Ovary (tissue), 9 donors: ENCODE data around the gene HOXC12. TPM values are rescaled to one million over a fixed set of nuclear protein-coding genes. Genes with fewer than 3 reads are reported as not detected.
A peak's percentile ranks its signal among the peaks of the same experiment; 100 is the strongest.

Source experiments
- DNase-seq, 5 donors: peaks; one replicate each; pipeline ENCODE4 v3.0.0-alpha.2; 2019 to 2020
- H3K27ac ChIP-seq, 2 donors: fragments of 200-600 bp; one replicate each; pipeline versions ENCODE4 v1.5.1 to v1.8.0; 2019 to 2022
- H3K27me3 ChIP-seq: fragments of 200-600 bp; one replicate; pipeline ENCODE4 v1.8.0; 2022
- H3K36me3 ChIP-seq: fragments of 200-600 bp; sonication (generic); one replicate; pipeline ENCODE4 v1.5.1; 2019
- H3K4me1 ChIP-seq: one replicate; pipeline ENCODE4 v1.8.1; 2013; ENCODE audit warnings: mild to moderate bottlenecking, moderate library complexity; ENCODE audit not compliant: insufficient read depth
- H3K4me3 ChIP-seq: fragments of 200-600 bp; sonication (generic); one replicate; pipeline ENCODE4 v1.5.1; 2017
- H3K9me3 ChIP-seq, 2 donors: fragments of 200-600 bp in 1 of 2; sonication (generic) in 1 of 2; one replicate each; pipeline versions ENCODE4 v1.5.1 to v1.8.1; 2013 to 2019; ENCODE audit warnings: mild to moderate bottlenecking in 1 of 2, moderate library complexity in 1 of 2
- EP300 ChIP-seq: sonication (generic); formaldehyde crosslinking; IDR thresholded peaks from one replicate; pipeline ENCODE4 v1.6.1; 2017; ENCODE audit warnings: antibody characterized with exemption
- POLR2A ChIP-seq: fragments of 450-650 bp; IDR thresholded peaks from one replicate; pipeline ENCODE4 v1.6.1; 2017; ENCODE audit warnings: antibody characterized with exemption, mild to moderate bottlenecking, moderate library complexity
- WGBS, 3 donors: extraction: QIAGEN DNeasy Blood & Tissue Kit in 1 of 3; methylation state at CpG; one replicate each; pipeline versions ENCODE4 v1.1.5 to v1.1.7; 2013 to 2017; 5-methylcytosine and 5-hydroxymethylcytosine counted together
- intact Hi-C, 4 donors: fragments of 100-400 bp; cut with DNase I; formaldehyde crosslinking; loops; one replicate each; pipeline versions ENCODE4 v1.11.0 to v1.15.1; 2022 to 2023
- polyA plus RNA-seq, 2 donors: library from polyadenylated mRNA; stranded (reverse); fragments of 200-250 nt in 1 of 2; fragments of 350-450 nt in 1 of 2; fragmentation: Illumina TruSeq in 1 of 2; extraction: RNeasy Lipid Tissue Mini Kit (QIAGEN cat#74804) in 1 of 2; gene quantifications; one replicate each; pipeline ENCODE4 v1.2.3, GENCODE V29; 2013 to 2014
- total RNA-seq, 7 donors: library from RNA; depleted of rRNA in 2 of 7; stranded (reverse); fragments of >200 nt in 2 of 7; fragmentation: NEBNext Ultra II Directional in 3 of 7; extraction: Animal tissue kit (Norgen Biotek cat#: 25700) in 3 of 7; gene quantifications; one replicate each; pipeline versions ENCODE4 v1.1.0 to v1.2.4, GENCODE V29; 2016 to 2023
- TF ChIP-seq, protein P1 (sequence below), 3 donors: fragments of 450-650 bp in 2 of 3; fragments of 200-600 bp in 1 of 3; IDR thresholded peaks; one replicate each; pipeline versions ENCODE4 v1.5.1 to v1.8.0; 2016 to 2022; ENCODE audit warnings: antibody characterized with exemption in 3 of 3, mild to moderate bottlenecking in 1 of 3
- donor health status: DM: no; HTN: no; CAD: no; lungs with moderate emphysema.
- donor health status: DM: no; HTN: no; CAD: no.
- donor health status: Bipolar disorder and iron deficiency.
- donor health status: DM: yes; HTN: yes; CAD: no.
- donor health status: DM: no; HTN: no; CAD: no.
- donor health status: DM: yes; HTN: yes; CAD: no.

Gene HOXC12
- total and polyA plus RNA-seq, 9 donors, result not detected

DNA sequence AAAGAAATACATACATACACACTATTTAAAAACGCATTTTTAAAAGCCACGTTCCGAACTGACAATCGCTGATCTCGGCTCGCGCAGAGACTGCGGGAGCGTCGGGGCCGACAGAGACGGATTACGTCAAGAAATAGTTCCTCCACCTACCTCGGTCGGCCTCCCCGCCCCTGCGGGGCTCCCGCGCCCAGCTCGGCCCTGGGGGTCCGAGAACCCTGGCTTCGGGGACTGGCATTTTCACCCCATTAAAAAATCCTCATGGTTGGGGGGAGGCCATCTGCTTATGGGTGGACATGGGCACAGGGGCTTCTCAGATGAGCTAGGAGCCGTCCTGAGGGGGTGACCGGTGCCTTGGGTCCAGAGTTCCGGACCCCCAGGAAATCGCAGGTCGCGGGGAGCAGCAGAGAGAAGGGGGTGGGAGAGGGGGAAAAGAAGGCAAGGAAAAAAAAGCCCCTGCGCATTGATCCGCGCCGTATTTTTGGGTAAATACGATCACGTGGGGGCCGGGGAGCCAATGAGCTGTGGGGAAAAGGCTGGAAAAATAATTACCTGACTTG, 44.9 kb downstream of the HOXC12 start:
- Histone ChIP-seq H3K4me1 (peaks cover 4% of the 10 kb centered on the region), H3K9me3 (no peaks in the 10 kb centered on the region), H3K27me3 (no peaks in the 10 kb centered on the region), H3K4me3 (peak overlapping the region; percentile 48), H3K36me3 (no peaks in the 10 kb centered on the region), H3K27ac (peak overlapping the region in 1 of 2 donors; percentile 73)
- peak in 4 of 5 donors; percentile 66 to 76 (median 70) for DNase-seq
- intact Hi-C loops, result loop anchor here (5.0 to 10.0 kb wide), 4 partner anchors 208 to 375 kb away; partner anchors contain the start of gene GPR84 (in 2 of the 4)
- TF ChIP-seq, protein P1, sequence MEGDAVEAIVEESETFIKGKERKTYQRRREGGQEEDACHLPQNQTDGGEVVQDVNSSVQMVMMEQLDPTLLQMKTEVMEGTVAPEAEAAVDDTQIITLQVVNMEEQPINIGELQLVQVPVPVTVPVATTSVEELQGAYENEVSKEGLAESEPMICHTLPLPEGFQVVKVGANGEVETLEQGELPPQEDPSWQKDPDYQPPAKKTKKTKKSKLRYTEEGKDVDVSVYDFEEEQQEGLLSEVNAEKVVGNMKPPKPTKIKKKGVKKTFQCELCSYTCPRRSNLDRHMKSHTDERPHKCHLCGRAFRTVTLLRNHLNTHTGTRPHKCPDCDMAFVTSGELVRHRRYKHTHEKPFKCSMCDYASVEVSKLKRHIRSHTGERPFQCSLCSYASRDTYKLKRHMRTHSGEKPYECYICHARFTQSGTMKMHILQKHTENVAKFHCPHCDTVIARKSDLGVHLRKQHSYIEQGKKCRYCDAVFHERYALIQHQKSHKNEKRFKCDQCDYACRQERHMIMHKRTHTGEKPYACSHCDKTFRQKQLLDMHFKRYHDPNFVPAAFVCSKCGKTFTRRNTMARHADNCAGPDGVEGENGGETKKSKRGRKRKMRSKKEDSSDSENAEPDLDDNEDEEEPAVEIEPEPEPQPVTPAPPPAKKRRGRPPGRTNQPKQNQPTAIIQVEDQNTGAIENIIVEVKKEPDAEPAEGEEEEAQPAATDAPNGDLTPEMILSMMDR (IDR thresholded peaks at IDR 0.05), result no peak
- TF ChIP-seq POLR2A, result no peak
- TF ChIP-seq EP300, result no peak
- 1 to 2% (median 1%) methylated on average over 33 to 35 of the region's 35 CpGs for WGBS, 3 donors

DNA sequence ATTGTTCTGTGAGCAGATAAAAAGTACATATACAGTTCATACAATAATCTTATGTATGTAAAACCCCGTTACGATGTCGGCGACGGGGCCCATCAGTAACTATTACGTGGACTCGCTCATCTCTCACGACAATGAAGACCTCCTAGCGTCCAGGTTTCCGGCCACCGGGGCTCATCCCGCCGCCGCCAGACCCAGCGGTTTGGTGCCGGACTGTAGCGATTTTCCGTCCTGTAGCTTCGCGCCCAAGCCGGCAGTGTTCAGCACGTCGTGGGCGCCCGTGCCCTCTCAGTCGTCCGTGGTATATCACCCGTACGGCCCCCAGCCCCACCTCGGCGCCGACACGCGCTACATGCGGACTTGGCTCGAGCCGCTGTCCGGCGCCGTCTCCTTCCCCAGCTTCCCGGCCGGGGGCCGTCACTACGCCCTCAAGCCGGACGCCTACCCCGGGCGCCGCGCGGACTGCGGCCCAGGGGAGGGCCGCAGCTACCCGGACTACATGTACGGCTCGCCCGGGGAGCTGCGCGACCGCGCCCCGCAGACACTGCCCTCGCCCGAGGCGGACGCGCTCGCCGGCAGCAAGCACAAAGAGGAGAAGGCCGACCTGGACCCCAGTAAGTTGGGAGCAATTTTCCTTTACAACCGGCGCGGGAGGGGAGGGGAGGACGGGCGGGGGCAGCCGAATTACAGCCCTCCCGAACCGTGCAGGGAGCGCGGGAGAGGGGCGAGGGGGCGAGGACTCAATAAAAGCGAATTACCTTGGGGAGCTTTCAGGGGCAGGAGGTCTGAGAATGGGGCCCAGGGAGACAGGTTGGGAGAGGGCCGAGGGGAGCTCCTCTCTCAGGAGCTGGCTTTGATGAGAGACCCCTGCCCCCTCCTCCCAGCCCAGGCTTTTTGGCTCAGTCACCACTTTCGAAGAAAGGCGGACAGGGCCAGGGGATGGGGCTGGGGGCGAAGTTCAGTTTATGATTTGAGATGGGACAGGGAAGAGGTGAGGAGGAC, 45.7 kb downstream of the HOXC12 start, which contains the start of gene HOXC9:
Gene HOXC9, plus strand, starts transcription at position 46 of the 999 bp plus-strand sequence. Its CDS starts 28 bp downstream, at position 74.
- peak in 1 of 5 donors; percentile 59 for DNase-seq
- peak within 1 kb of the TSS in 1 of 2 donors; percentile 73 for H3K27ac ChIP-seq
- H3K4me1 ChIP-seq, result peaks cover 1% of the 10 kb centered on the region
- no peaks in the 10 kb centered on the region for H3K36me3 ChIP-seq
- no peaks in the 10 kb centered on the region for H3K9me3 ChIP-seq
- no peaks in the 10 kb centered on the region for H3K27me3 ChIP-seq
- TF ChIP-seq POLR2A, result peak; percentile 4
- TF ChIP-seq, protein P1 (IDR thresholded peaks at IDR 0.05), result no peak
- 2 to 3% (median 2%) methylated on average over 61 to 87 of the region's 87 CpGs for WGBS, 3 donors
- H3K4me3 ChIP-seq, result peak within 1 kb of the TSS; percentile 48
- intact Hi-C loops, result loop anchor here in 3 of 4 donors (5.0 to 10.0 kb wide), 3 partner anchors 207 to 374 kb away; partner anchors contain the start of gene GPR84 (in 2 of the 3)

DNA sequence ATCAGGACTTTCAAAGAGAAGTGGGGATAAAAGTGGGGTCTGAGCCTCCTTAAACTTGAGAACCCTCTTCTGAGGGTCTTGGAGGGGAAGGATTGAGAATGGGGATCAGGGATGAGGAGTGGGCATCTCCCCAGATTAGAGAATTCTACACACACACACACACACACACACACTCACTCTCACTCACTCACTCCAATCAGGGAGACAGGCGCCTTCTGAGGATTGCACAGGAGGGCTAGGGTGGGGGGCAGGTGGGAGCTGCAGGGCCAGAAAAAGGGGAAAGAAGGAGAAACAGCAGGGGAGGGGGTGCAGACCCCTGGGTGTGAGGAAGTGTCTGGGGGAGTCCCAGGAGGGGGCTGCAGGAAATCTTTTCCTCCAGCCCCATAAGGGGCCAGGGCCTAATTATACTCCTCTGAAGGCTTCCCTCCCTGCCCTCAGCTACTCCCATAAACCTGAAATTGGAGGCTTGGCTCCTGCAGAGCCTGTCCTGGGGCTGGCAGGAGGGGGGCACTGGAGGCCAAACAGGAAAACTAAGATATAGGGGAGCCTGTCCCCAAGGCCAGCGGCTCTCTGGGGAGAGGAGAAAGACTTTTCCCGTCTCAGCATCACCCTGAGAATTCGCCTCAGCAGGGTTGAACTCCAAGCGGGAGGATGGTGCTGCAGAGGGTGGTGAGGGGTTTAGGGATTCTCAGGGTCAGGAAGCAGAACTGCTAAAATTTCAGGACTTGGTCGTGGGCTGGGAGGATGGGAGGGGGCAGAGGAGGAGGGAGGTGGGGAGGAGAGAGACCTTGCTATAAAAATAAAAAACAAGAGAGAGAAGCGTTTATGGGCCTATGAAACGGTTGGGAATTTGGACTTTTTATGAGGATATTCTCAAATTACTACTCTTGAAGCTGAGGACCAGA, 46.8 kb downstream of the HOXC12 start:
- Histone ChIP-seq H3K9me3 (no peaks in the 10 kb centered on the region), H3K4me3 (no peak overlapping the region), H3K27ac (no peak overlapping the region), H3K36me3 (no peaks in the 10 kb centered on the region), H3K27me3 (no peaks in the 10 kb centered on the region), H3K4me1 (peaks cover 3% of the 10 kb centered on the region)
- DNase-seq, result peak in 1 of 5 donors; percentile 24
- no peak for TF ChIP-seq POLR2A
- TF ChIP-seq EP300, result no peak
- TF ChIP-seq, protein P1 (IDR thresholded peaks at IDR 0.05), result no peak
- intact Hi-C loops, result loop anchor here in 3 of 4 donors (5.0 to 10.0 kb wide), 3 partner anchors 206 to 373 kb away; partner anchors contain the start of gene GPR84 (in 2 of the 3)
- 55 to 77% (median 68%) methylated on average over 8 of the region's 8 CpGs for WGBS, 3 donors
